PC-3 (cell line): ENCODE measurements around the gene PALD1. TPM values are rescaled to one million over a fixed set of nuclear protein-coding genes. Genes with fewer than 3 reads are reported as not detected.

Source experiments
- ATAC-seq: fragments of 200-7000 bp; cut with Tn5 transposase; 2 replicates; pipeline ENCODE4 v1.9.1; 2020; ENCODE audit warnings: mild to moderate bottlenecking, moderate library complexity
- BruUV-seq: library from RNA; stranded (reverse); fragments of 400-500 nt; replicated peaks from 2 replicates; lab custom pipeline; 2021; lab: Mats Ljungman, UMichigan
- CTCF ChIA-PET: fragments of 300-600 bp; sonication (Branson Sonifier 250); formaldehyde crosslinking; loops from one replicate; lab custom pipeline; 2022; ENCODE audit warnings: antibody characterized with exemption; lab: Charles Lee
- POLR2A ChIA-PET: fragments of 300-600 bp; sonication (Branson Sonifier 250); formaldehyde crosslinking; loops from one replicate; lab custom pipeline; 2022; ENCODE audit warnings: antibody characterized with exemption; ENCODE audit not compliant: unreplicated experiment; lab: Charles Lee
- DNase-seq: peaks from one replicate; pipeline ENCODE4 v3.0.0-alpha.2; 2015
- H2AFZ ChIP-seq: fragments of 300-600 bp; sonication (generic); 2 replicates; pipeline ENCODE4 v1.6.0; 2016; ENCODE audit warnings: antibody characterized with exemption, low read length
- H3F3A ChIP-seq: fragments of 300-600 bp; sonication (generic); one replicate; pipeline ENCODE4 v1.6.0; 2017; ENCODE audit warnings: antibody characterized with exemption, low read length, control low read depth, mild to moderate bottlenecking; ENCODE audit not compliant: unreplicated experiment
- H3K27ac ChIP-seq: fragments of 300-600 bp; sonication (generic); 2 replicates; pipeline ENCODE4 v1.5.1; 2016; ENCODE audit warnings: mild to moderate bottlenecking, low read length
- H3K27me3 ChIP-seq: fragments of 300-600 bp; sonication (generic); 2 replicates; pipeline ENCODE4 v1.6.1; 2016; ENCODE audit warnings: low read length, mixed read lengths
- H3K36me3 ChIP-seq: fragments of 300-600 bp; sonication (generic); 2 replicates; pipeline ENCODE4 v1.6.1; 2016; ENCODE audit warnings: low read depth, mixed run types, low read length, mixed read lengths
- H3K4me1 ChIP-seq: fragments of 300-600 bp; sonication (generic); 2 replicates; pipeline ENCODE4 v1.5.1; 2016; ENCODE audit warnings: low read length; ENCODE audit not compliant: insufficient read depth
- H3K4me2 ChIP-seq: fragments of 300-600 bp; sonication (generic); 2 replicates; pipeline ENCODE4 v1.6.0; 2016; ENCODE audit warnings: low read length
- H3K4me3 ChIP-seq: fragments of 300-600 bp; sonication (generic); 2 replicates; pipeline ENCODE4 v1.5.1; 2016; ENCODE audit warnings: mild to moderate bottlenecking, low read length, mixed read lengths
- H3K79me2 ChIP-seq: fragments of 300-600 bp; sonication (generic); 2 replicates; pipeline ENCODE4 v1.6.1; 2017; ENCODE audit warnings: low read length, mixed read lengths
- H3K9ac ChIP-seq: fragments of 300-600 bp; sonication (generic); 2 replicates; pipeline ENCODE4 v1.6.0; 2016; ENCODE audit warnings: mild to moderate bottlenecking, low read length
- H3K9me2 ChIP-seq: fragments of 300-600 bp; sonication (generic); replicated peaks from 2 replicates; pipeline ENCODE4 v1.6.1; 2016; ENCODE audit warnings: mixed run types, low read length, mixed read lengths
- H3K9me3 ChIP-seq: fragments of 300-600 bp; sonication (generic); 2 replicates; pipeline ENCODE4 v1.6.1; 2016; ENCODE audit warnings: low read length, mixed read lengths
- H4K20me1 ChIP-seq: fragments of 300-600 bp; sonication (generic); 2 replicates; pipeline ENCODE4 v1.6.1; 2016; ENCODE audit warnings: low read length, mixed read lengths
- CTCF ChIP-seq: fragments of 300-600 bp; sonication (generic); conservative IDR thresholded peaks from 2 replicates; pipeline ENCODE4 v1.5.1; 2017; ENCODE audit warnings: antibody characterized with exemption, low read depth, mild to moderate bottlenecking, low read length
- EZH2 ChIP-seq: fragments of 300-600 bp; sonication (generic); IDR thresholded peaks from one replicate; pipeline ENCODE4 v1.6.1; 2017; ENCODE audit warnings: antibody characterized with exemption, mild to moderate bottlenecking, low read length; ENCODE audit not compliant: unreplicated experiment
- EZH2phosphoT487 ChIP-seq: fragments of 300-600 bp; sonication (generic); IDR thresholded peaks from 2 replicates; pipeline ENCODE4 v1.6.1; 2018; ENCODE audit warnings: mild to moderate bottlenecking, antibody characterized with exemption, low read length, borderline replicate concordance
- intact Hi-C: fragments of 100-400 bp; cut with micrococcal nuclease; formaldehyde crosslinking; loops from 2 replicates; pipeline ENCODE4 v1.9.0; 2023
- total RNA-seq: library from RNA; depleted of rRNA; stranded (reverse); fragments of >200 nt; gene quantifications from 2 replicates; pipeline ENCODE4 v1.2.3, GENCODE V29; 2014

The PALD1 gene
- total RNA-seq, 1 experiment from 2014 or later = 0.80 TPM

- Histone ChIP-seq H4K20me1 (no peaks in the 10 kb centered on the region), H3F3A (no peaks in the 10 kb centered on the region), H3K79me2 (no peaks in the 10 kb centered on the region), H3K9me2 (no peaks in the 10 kb centered on the region), H2AFZ (peak overlapping the region; percentile 2; the same call in 1 of the 2 replicates), H3K4me1 (no peaks in the 10 kb centered on the region), H3K4me2 (no peak overlapping the region), H3K9ac (no peak overlapping the region), H3K27ac (no peak overlapping the region), H3K36me3 (no peaks in the 10 kb centered on the region), H3K27me3 (no peaks in the 10 kb centered on the region), H3K4me3 (no peak overlapping the region), H3K9me3 (no peaks in the 10 kb centered on the region)
- CTCF ChIA-PET = interaction anchor here (0.6 kb wide), 1 partner anchor 18 kb away, joined by 4 read pairs; no protein-coding TSS in a partner anchor
- DNase-seq (peak; percentile 87), ATAC-seq (peak; percentile 69)
- POLR2A ChIA-PET = no interaction called here
- intact Hi-C loops = no loop called here
- BruUV-seq = no TSS peak
- TF ChIP-seq EZH2 = no peak
- TF ChIP-seq CTCF = no peak
- no peak for TF ChIP-seq EZH2phosphoT487
Measured at GRCh38 chr10:70528741-70529362, 50.3 kb downstream of the PALD1 start.

- no peaks in the 10 kb centered on the region for H3K4me1 ChIP-seq
- H3K9me3 ChIP-seq = no peaks in the 10 kb centered on the region
- ChIA-PET POLR2A (no interaction called here), CTCF (interaction anchor here (0.6 kb wide), 1 partner anchor 572 kb away, joined by 4 read pairs; no protein-coding TSS in a partner anchor)
- no TSS peak for BruUV-seq
- no peak overlapping the region for H2AFZ ChIP-seq
- H3K79me2 ChIP-seq = no peaks in the 10 kb centered on the region
- no peaks in the 10 kb centered on the region for H3K9me2 ChIP-seq
- H3K27ac ChIP-seq = no peak overlapping the region
- no peak for ATAC-seq
- no peaks in the 10 kb centered on the region for H3F3A ChIP-seq
- no peaks in the 10 kb centered on the region for H4K20me1 ChIP-seq
- H3K4me2 ChIP-seq = no peak overlapping the region
- no peak overlapping the region for H3K9ac ChIP-seq
- DNase-seq = no peak
- intact Hi-C loops = no loop called here
- no peak overlapping the region for H3K4me3 ChIP-seq
- TF ChIP-seq CTCF (no peak), EZH2 (no peak), EZH2phosphoT487 (no peak)
- H3K27me3 ChIP-seq = no peaks in the 10 kb centered on the region
- H3K36me3 ChIP-seq = no peaks in the 10 kb centered on the region
Measured at GRCh38 chr10:70529848-70530247, 51.3 kb downstream of the PALD1 start.

GRCh38 chr10:70530315-70530714, 51.7 kb downstream of the PALD1 start:
- Histone ChIP-seq H3K4me1 (no peaks in the 10 kb centered on the region), H2AFZ (no peak overlapping the region), H3K4me3 (no peak overlapping the region), H4K20me1 (no peaks in the 10 kb centered on the region), H3K9me2 (no peaks in the 10 kb centered on the region), H3K27me3 (no peaks in the 10 kb centered on the region), H3K9ac (no peak overlapping the region), H3K36me3 (no peaks in the 10 kb centered on the region), H3K9me3 (no peaks in the 10 kb centered on the region), H3K4me2 (no peak overlapping the region), H3K79me2 (no peaks in the 10 kb centered on the region), H3F3A (no peaks in the 10 kb centered on the region), H3K27ac (no peak overlapping the region)
- ATAC-seq (no peak), DNase-seq (no peak)
- ChIA-PET POLR2A (no interaction called here), CTCF (no interaction called here)
- BruUV-seq = no TSS peak
- TF ChIP-seq CTCF (no peak), EZH2phosphoT487 (no peak), EZH2 (no peak)
- intact Hi-C loops = no loop called here
